T-helper 9 cell (primary cell): ENCODE results near the gene LARGE1.

Source experiments
- DNase-seq: peaks from one replicate; pipeline ENCODE4 v3.0.0-alpha.2; 2020

LARGE1 gene

DNA sequence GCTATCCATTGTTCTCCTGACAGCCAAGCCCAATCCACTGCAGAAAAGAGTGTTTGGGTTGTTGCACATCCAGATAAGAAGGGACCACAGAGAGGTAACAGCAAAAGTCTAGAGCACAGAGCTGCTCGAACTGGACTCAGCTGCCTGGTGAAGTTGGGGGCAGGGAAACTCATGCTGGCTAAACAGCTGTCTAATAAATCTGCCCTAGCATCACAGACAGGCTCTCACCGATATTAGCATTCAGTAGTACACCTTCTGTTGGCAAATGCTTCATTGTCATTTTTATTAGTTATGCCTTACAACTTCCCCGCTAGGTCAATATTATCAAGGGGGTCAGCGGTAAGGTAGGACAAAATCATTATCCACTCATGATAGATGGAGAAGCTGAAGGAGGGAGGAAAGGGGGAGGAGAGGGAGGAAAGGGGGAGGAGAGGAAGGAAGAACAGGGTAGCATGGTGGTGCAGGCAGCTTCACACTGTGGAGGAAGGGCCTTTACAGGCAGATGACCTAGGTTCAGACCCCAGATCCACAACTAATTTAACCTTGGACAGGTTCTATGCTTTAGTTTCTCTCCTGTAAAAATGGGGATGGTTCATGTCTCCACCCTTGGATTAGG is 102.7 kb downstream of the LARGE1 start:
- DNase-seq = no peak

- DNase-seq = no peak
These were observed 107.8 kb downstream of the LARGE1 start for GRCh38 chr22:33812360-33812977.

DNA sequence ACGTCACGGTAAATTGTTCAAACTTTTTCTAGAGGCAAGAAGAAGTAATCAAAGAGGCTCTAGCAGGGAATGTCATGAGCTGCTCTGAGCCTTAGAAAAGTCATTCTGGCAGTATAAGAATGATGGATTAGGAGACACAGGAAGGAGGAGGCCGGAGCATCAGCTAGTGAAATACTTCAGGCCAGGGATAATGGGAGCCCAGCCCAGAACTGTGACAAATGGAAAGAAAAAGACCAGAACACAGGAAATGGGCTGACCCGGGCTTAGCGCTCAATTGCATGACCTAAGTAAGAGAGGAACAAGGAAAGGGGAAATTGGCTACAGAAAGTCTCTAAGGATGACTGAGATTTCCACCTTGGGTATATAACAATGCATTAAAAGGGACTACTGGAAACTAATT is 108.6 kb downstream of the LARGE1 start:
- DNase-seq = no peak

DNA sequence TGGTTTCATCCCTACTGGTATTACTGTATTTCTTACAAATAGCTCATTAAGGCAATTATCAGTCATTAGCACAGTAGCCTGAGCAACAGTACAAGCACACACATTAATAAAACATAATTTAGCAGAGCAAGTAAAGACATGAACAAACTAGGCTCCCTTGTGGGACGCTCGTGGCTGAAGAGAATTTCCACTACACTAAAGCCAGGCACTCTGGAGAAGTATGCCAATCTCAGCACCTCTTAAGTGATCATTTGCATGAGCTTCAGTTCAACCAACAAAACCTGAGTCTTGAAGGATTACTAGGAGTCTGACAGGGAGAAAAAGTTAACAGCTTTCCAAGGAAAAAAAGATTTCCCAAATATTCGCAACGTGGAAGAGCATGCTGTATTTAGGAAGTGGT is 109.1 kb downstream of the LARGE1 start:
- no peak for DNase-seq

GRCh38 chr22:33807470-33807869 is 112.8 kb downstream of the LARGE1 start:
- DNase-seq = no peak

DNA sequence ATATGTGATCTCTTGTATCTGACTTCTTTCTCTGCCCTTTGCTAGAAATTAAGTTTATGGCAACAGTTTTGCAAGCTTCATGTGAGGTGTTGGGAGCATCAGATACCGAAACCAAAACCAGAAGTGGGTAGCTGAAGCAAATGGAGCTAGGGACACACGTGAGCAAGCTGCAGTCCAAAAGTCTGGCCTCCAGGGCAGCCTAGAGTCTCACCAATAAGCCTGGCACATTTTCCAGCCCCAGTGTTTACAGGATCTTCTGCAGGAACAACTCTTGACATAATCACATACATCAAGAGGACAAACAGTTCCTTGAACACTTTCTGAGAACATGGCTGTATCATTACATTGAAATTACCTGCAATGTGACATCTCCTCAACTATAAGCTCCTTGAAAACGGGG is 114.1 kb downstream of the LARGE1 start:
- no peak for DNase-seq

DNA sequence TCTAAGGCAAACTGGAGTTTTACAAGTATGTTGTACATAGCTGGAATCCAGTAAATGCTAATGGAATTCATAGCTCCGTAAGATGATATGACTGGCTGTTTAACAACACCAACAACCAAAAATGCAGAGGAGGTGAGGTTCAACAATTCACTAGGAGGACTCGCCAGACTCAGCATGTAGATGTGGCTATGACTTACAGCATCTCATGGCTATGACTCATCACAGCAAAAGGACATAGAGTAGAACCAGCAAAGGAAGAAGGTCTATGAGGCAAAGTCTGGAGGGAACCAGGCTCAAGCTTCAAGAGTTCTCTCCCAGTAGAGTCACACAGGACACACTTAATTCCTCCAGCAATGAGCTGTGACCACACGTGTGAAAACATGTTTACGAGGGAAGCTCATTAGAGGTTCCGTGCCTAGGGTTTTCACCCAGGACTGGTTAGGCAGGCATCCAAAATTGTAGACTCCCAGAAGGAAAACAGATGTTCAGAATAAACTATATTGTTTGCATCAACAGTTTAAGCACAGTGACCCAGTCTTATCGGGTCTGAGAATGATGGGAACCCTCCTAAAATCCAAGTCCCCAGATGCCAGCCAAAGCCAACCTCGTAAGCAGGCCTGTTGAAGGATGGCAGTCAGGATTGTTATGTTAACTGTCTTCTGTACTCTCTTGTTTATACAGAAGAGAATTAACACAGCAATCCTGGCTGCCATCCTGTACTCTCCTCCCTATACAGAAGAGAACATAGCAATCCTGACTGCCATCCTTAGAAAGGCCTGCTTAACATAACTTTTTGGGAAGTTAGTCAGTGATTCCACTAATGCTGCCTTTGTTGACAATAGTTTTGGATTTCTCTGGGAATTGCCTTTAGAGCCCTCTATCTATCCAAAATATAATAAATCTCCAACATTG is 116.6 kb downstream of the LARGE1 start:
- DNase-seq = no peak

DNA sequence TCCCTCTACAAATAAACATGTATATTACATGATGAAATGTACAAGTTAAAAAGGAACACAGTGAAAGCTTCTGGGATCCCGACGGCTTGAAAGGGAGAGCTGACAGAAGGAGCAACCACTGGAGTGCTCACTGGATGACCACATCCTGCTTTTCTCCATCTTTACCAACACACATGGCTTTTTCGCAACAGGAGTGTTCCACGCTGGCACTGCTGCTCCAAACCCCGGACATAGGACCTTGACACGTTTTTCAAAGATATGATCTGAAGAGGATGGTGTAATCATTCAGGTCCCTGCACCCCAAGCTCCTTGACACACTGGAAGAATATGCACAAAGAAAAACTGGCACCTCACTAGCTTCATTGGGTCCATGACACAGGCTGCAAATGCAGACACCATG is 121.9 kb downstream of the LARGE1 start:
- DNase-seq = no peak

- DNase-seq = no peak
These were observed 123.8 kb downstream of the LARGE1 start for GRCh38 chr22:33796494-33796893.

DNA sequence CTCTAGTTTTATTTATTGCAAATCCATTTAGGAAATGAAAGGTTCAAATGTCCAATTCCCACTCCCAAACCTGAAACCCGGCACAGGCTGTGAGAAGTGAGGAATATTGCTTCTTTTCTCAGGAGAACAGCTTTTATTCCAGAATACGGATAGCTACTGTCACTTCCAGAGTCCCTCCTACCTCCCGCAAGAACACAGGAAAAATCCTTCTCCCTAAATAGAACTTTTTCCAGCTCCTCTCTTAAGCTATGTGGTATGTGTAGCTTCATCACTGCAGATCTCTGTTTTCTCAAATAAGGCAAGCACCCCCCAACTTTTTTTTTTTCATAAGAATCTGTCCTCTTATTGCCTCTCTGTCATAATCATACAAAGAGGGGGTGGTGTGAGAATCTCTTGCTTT is 126.8 kb downstream of the LARGE1 start:
- no peak for DNase-seq

DNA sequence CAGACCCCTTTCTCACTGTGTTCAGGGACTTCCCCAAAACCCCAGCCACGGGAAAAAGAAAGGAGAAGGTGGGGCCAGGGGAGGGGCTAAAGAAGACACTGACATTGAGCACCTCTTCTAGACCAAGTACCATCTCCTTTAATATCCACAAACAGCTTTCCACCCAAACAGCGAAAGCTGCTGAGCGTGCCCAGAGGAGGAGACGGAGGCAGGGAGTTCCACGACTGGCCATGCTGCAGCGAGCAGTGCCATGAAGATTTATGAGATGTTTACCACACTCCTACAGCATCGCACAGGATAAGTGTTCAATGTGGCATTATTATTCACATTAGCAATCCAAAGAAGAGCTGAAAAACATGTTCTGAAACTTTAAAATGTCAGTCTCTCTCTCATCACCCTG is 127.4 kb downstream of the LARGE1 start:
- DNase-seq = no peak

DNA sequence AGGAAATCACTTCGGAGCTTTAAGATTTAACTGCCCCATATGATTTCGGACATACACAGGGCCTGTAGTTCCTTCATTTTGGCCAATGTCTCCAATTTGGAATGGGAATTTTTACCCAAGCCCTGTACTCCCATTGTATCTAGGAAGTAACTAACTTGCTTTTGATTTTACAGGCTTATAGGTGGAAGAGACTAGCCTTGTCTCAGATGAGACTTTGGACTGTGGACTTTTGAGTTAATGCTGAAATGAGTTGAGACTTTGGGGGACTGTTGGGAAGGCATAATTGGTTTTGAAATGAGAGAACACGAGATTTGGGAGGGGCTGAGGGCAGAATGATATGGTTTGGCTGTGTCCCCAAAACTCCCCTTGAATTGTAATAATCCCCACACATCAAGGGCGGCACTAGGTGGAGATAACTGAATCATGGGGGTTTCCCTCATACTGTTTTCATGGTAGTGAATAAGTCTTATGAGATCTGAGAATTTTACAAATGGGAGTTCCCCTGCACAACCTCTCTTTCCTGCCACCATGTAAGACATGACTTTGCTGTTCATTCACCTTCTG is 130.5 kb downstream of the LARGE1 start:
- no peak for DNase-seq

GRCh38 chr22:33788927-33789326 is 131.3 kb downstream of the LARGE1 start:
- DNase-seq = no peak

- DNase-seq = no peak
These were observed 132.4 kb downstream of the LARGE1 start for GRCh38 chr22:33787645-33788456.

DNA sequence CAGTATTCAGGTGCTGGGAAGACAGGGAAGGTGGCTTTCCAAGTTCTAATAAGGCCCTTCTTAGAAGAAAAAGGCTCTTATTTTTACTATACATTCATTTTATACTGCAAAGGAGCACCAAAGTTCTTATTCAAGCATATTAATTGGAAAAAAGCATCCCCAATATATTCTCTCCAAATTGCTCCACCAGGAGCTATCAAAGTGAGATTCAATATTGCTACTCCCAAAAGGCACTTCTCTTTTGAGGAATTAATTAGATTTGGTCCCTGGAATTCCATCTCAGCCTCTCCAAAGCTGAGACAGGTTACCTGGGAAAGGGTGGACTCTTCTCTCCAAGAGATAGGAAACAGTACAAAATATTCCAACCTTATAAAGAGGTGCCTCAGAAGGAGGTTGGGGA is 134.1 kb downstream of the LARGE1 start:
- no peak for DNase-seq

- no peak for DNase-seq
These were observed 134.8 kb downstream of the LARGE1 start for GRCh38 chr22:33785283-33785968.

DNA sequence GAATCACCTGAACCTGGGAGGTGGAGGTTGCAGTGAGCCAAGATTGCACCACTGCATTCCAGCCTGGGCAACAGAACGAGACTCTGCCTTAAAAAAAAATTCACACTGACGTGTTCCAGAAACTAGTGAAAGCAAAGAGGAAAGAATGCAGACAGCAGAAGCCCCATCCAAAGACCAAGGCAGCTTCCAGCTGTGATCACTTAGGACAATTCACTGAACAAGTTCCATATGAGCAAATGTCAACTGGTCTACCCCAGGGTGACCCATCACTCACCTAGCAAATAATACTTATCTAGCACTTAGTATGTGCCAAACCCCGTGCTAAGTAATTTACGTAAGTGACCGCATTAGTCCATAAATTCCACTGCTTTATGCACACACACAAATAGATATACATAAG is 138.9 kb downstream of the LARGE1 start:
- no peak for DNase-seq

- DNase-seq = no peak
These were observed 139.6 kb downstream of the LARGE1 start for GRCh38 chr22:33780531-33781136.

DNA sequence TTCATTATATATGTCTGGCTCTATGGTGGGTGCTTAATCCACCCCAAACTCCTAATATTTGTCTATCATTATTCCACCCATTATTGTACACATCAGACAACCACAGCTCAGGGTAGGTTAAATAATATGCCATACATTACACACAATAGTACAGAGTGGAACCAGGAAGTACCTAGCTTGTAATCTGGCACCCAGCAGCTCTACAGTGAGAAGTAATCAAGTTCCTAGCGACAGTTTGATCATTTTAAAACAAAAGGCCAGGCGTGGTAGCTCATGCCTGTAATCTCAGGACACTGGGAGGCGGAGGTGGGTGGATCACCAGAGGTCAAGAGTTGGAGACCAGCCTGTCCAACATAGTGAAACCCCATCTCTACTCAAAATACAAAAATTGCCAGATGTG is 141.0 kb downstream of the LARGE1 start:
- DNase-seq = no peak

DNA sequence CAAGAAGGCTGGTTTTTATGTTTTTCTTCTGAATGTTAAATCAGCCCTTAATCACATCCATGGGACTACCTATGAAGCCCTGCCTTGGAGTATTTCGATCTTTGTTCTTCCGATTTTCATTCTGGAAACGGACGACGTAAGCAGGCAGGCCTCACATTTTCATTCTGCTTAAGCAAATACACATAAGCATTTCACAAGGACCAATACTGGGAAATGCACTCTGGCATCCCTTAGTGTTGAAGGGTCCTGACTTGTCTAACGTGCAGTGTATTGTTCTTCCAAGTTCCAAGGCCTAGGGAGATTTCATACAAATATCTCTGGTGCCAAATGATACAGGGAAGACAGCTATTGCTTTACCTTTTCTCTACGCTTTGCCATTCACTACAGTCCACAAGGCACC is 143.8 kb downstream of the LARGE1 start:
- DNase-seq = no peak

DNA sequence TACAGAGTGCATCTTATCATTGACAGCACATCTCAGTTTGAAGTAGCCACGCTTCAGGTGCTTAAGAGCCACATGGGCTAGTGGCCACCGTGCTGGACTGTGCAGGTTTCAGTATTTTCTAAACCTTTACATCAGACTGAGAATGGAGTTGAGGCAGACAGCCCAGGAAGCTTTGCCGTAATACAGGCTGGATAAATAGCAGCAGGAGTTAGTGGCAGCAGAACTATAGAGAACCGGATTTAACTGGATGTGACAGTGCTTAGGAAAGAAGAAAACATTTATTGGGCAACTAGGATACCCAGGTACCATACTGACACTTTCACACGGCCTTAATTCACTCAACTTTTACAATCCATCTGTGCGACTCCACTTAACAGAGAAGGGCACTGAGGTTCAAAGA is 145.5 kb downstream of the LARGE1 start:
- DNase-seq = no peak

DNA sequence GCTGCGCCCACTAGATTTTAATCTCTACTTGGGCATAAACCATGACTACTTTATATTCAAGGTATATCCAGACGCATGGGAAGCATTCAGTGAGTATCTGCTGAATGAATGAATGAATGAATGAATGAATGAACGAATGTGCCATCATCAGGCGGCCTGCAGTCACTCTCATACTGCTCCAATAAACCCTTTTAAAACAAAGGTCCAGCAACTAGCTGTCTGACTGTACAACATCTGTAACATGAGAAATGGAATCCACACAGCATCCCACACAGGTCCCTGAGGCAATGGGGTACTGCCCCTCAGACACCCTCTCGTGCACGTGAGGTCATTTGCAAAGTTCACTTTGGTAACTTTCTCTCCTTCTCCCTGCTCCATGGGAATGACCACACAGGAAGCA is 147.5 kb downstream of the LARGE1 start:
- DNase-seq = no peak
